PC-3 (cell line): ENCODE results near the gene TBX10.

Experiments used
- CTCF ChIP-seq: fragments of 300-600 bp; sonication (generic); conservative IDR thresholded peaks from 2 replicates; pipeline ENCODE4 v1.5.1; 2017; ENCODE audit warnings: antibody characterized with exemption, low read depth, mild to moderate bottlenecking, low read length
- EZH2 ChIP-seq: fragments of 300-600 bp; sonication (generic); IDR thresholded peaks from one replicate; pipeline ENCODE4 v1.6.1; 2017; ENCODE audit warnings: antibody characterized with exemption, mild to moderate bottlenecking, low read length; ENCODE audit not compliant: unreplicated experiment

- TF ChIP-seq CTCF = no peak
- no peak for TF ChIP-seq EZH2
Observed at GRCh38 chr11:67610302-67610868, 29.2 kb downstream of the TBX10 start.
